ENCODE results near the gene TTBK2. TPM values are rescaled to one million over a fixed set of nuclear protein-coding genes. Genes with fewer than 3 reads are reported as not detected.

Gene TTBK2
- total RNA-seq, 1 experiment from 2014 or later = 17.2 TPM

DNA sequence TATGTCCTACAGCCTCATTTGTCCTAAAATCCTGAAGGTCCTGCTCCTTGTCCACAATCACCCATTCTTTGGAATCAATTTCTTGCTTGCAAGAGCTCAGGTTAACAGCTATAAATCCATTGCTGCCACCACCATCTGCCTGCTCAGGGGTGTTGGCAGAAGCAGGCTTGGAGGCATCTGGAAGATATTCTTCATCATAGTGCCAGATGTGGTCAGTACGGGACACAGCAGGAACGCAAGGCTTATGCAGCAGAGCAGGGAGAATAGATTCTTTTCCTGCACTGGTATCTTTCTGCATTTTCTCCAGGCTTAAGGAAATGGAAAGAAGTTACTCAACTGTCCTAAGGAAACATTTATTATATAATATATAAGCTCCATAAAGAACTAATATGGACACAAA is 145.2 kb downstream of the TTBK2 start:
- CTCF ChIA-PET = no interaction called here
- TF ChIP-seq, protein P1, sequence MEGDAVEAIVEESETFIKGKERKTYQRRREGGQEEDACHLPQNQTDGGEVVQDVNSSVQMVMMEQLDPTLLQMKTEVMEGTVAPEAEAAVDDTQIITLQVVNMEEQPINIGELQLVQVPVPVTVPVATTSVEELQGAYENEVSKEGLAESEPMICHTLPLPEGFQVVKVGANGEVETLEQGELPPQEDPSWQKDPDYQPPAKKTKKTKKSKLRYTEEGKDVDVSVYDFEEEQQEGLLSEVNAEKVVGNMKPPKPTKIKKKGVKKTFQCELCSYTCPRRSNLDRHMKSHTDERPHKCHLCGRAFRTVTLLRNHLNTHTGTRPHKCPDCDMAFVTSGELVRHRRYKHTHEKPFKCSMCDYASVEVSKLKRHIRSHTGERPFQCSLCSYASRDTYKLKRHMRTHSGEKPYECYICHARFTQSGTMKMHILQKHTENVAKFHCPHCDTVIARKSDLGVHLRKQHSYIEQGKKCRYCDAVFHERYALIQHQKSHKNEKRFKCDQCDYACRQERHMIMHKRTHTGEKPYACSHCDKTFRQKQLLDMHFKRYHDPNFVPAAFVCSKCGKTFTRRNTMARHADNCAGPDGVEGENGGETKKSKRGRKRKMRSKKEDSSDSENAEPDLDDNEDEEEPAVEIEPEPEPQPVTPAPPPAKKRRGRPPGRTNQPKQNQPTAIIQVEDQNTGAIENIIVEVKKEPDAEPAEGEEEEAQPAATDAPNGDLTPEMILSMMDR (IDR thresholded peaks at IDR 0.05) = no peak
- TF ChIP-seq TCF7L2 (IDR thresholded peaks at IDR 0.05; ENCODE audit: low read depth, low read length) (no peak), SIN3A (IDR thresholded peaks at IDR 0.05; ENCODE audit: borderline replicate concordance, insufficient read depth, low read depth, low read length) (no peak), POLR2AphosphoS5 (IDR thresholded peaks at IDR 0.05; ENCODE audit: low read depth, low read length) (no peak)
- TF ChIP-seq, protein P2, sequence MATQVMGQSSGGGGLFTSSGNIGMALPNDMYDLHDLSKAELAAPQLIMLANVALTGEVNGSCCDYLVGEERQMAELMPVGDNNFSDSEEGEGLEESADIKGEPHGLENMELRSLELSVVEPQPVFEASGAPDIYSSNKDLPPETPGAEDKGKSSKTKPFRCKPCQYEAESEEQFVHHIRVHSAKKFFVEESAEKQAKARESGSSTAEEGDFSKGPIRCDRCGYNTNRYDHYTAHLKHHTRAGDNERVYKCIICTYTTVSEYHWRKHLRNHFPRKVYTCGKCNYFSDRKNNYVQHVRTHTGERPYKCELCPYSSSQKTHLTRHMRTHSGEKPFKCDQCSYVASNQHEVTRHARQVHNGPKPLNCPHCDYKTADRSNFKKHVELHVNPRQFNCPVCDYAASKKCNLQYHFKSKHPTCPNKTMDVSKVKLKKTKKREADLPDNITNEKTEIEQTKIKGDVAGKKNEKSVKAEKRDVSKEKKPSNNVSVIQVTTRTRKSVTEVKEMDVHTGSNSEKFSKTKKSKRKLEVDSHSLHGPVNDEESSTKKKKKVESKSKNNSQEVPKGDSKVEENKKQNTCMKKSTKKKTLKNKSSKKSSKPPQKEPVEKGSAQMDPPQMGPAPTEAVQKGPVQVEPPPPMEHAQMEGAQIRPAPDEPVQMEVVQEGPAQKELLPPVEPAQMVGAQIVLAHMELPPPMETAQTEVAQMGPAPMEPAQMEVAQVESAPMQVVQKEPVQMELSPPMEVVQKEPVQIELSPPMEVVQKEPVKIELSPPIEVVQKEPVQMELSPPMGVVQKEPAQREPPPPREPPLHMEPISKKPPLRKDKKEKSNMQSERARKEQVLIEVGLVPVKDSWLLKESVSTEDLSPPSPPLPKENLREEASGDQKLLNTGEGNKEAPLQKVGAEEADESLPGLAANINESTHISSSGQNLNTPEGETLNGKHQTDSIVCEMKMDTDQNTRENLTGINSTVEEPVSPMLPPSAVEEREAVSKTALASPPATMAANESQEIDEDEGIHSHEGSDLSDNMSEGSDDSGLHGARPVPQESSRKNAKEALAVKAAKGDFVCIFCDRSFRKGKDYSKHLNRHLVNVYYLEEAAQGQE (IDR thresholded peaks at IDR 0.05; ENCODE audit: insufficient read depth in 1 of 2, low read depth in 2 of 2, low read length in 1 of 2) = no peak
- DNase-seq (ENCODE audit: low read depth, low spot score) = no peak
- ATAC-seq = no peak
- Histone ChIP-seq H3K9me3 (ENCODE audit: control insufficient read depth, insufficient read depth, low read depth, low read length) (no peaks in the 10 kb centered on the region), H3K4me1 (ENCODE audit: control insufficient read depth, insufficient read depth, low read length) (no peaks in the 10 kb centered on the region), H3K27ac (ENCODE audit: low read length) (no peak overlapping the region), H3K36me3 (ENCODE audit: control insufficient read depth, insufficient read depth, low read length) (peaks cover 5% of the 10 kb centered on the region), H3K4me3 (ENCODE audit: low read depth in 2 of 2, low read length in 2 of 2) (no peak overlapping the region), H3K27me3 (ENCODE audit: control insufficient read depth, insufficient read depth, low read length) (no peaks in the 10 kb centered on the region)
- intact Hi-C loops (cut with micrococcal nuclease; ENCODE audit: unreplicated experiment) (no loop called here), in situ Hi-C loops (cut with HindIII; ENCODE audit: low pct_unique_long_range_greater_than_20kb, low sequenced_read_pairs) (no loop called here)
- no TSS peak for BruUV-seq (replicated peaks)
- POLR2A ChIA-PET = no interaction called here

DNA sequence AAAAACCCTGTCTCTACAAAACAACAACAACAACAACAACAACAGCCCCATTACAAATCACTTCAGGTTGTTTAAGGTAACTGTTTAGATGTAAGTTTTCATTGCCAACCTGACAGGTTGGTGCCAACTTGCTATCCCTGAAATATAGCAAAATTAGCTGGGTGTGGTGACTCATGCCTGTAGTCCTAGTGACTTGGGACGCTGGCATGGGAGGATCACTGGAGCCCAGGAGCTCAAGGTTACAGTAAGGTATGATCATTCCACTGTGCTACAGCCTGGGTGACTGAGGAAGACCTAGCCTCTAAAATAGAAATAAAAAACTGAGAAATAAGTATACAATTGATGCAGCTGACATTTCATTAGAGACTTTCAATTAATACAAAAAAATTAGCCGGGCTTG is 147.7 kb downstream of the TTBK2 start:
- in situ Hi-C loops (cut with HindIII; ENCODE audit: low pct_unique_long_range_greater_than_20kb, low sequenced_read_pairs) = no loop called here

More for the DNA sequence above, 147.7 kb downstream of the TTBK2 start:
- ATAC-seq = no peak
- Histone ChIP-seq H3K4me3 (ENCODE audit: low read depth in 2 of 2, low read length in 2 of 2) (no peak overlapping the region), H3K4me1 (ENCODE audit: control insufficient read depth, insufficient read depth, low read length) (no peaks in the 10 kb centered on the region), H3K9me3 (ENCODE audit: control insufficient read depth, insufficient read depth, low read depth, low read length) (no peaks in the 10 kb centered on the region), H3K27ac (ENCODE audit: low read length) (no peak overlapping the region), H3K27me3 (ENCODE audit: control insufficient read depth, insufficient read depth, low read length) (no peaks in the 10 kb centered on the region), H3K36me3 (ENCODE audit: control insufficient read depth, insufficient read depth, low read length) (peaks cover 5% of the 10 kb centered on the region)
- ChIA-PET POLR2A (no interaction called here), CTCF (no interaction called here)
- intact Hi-C loops (cut with micrococcal nuclease; ENCODE audit: unreplicated experiment) = no loop called here
- TF ChIP-seq, protein P2 (IDR thresholded peaks at IDR 0.05; ENCODE audit: insufficient read depth in 1 of 2, low read depth in 2 of 2, low read length in 1 of 2) = no peak
- TF ChIP-seq TCF7L2 (IDR thresholded peaks at IDR 0.05; ENCODE audit: low read depth, low read length) = no peak
- TF ChIP-seq, protein P1 (IDR thresholded peaks at IDR 0.05) = no peak
- TF ChIP-seq POLR2AphosphoS5 (IDR thresholded peaks at IDR 0.05; ENCODE audit: low read depth, low read length) = no peak
- TF ChIP-seq SIN3A (IDR thresholded peaks at IDR 0.05; ENCODE audit: borderline replicate concordance, insufficient read depth, low read depth, low read length) = no peak
- DNase-seq (ENCODE audit: low read depth, low spot score) = no peak
- no TSS peak for BruUV-seq (replicated peaks)

Measured in Panc1 (cell line).